ENCODE results near the gene DIPK1A.

Gene DIPK1A

GRCh38 chr1:92970990-92971689, 9.9 kb upstream of the DIPK1A start:
- TF ChIP-seq, protein P1, sequence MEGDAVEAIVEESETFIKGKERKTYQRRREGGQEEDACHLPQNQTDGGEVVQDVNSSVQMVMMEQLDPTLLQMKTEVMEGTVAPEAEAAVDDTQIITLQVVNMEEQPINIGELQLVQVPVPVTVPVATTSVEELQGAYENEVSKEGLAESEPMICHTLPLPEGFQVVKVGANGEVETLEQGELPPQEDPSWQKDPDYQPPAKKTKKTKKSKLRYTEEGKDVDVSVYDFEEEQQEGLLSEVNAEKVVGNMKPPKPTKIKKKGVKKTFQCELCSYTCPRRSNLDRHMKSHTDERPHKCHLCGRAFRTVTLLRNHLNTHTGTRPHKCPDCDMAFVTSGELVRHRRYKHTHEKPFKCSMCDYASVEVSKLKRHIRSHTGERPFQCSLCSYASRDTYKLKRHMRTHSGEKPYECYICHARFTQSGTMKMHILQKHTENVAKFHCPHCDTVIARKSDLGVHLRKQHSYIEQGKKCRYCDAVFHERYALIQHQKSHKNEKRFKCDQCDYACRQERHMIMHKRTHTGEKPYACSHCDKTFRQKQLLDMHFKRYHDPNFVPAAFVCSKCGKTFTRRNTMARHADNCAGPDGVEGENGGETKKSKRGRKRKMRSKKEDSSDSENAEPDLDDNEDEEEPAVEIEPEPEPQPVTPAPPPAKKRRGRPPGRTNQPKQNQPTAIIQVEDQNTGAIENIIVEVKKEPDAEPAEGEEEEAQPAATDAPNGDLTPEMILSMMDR (IDR thresholded peaks at IDR 0.05; ENCODE audit: insufficient read depth, low read length, poor library complexity, severe bottlenecking) = no peak
- H3K36me3 ChIP-seq (ENCODE audit: control insufficient read depth, insufficient read depth, low read length) = no peaks in the 10 kb centered on the region
- no peak overlapping the region for H3K4me3 ChIP-seq (replicated peaks; ENCODE audit: low read depth, low read length)
- DNase-seq (ENCODE audit: extremely low read depth, insufficient read length) = no peak
- no peaks in the 10 kb centered on the region for H3K27me3 ChIP-seq (replicated peaks; ENCODE audit: control insufficient read depth, insufficient read depth, low read length)

- no peaks in the 10 kb centered on the region for H3K27me3 ChIP-seq (replicated peaks; ENCODE audit: control insufficient read depth, insufficient read depth, low read length)
- no peak overlapping the region for H3K4me3 ChIP-seq (replicated peaks; ENCODE audit: low read depth, low read length)
- no peak for DNase-seq (ENCODE audit: extremely low read depth, insufficient read length)
- H3K36me3 ChIP-seq (ENCODE audit: control insufficient read depth, insufficient read depth, low read length) = no peaks in the 10 kb centered on the region
- TF ChIP-seq, protein P1 (IDR thresholded peaks at IDR 0.05; ENCODE audit: insufficient read depth, low read length, poor library complexity, severe bottlenecking) = no peak
Measured at GRCh38 chr1:92969517-92969916, 8.3 kb upstream of the DIPK1A start.

DNA sequence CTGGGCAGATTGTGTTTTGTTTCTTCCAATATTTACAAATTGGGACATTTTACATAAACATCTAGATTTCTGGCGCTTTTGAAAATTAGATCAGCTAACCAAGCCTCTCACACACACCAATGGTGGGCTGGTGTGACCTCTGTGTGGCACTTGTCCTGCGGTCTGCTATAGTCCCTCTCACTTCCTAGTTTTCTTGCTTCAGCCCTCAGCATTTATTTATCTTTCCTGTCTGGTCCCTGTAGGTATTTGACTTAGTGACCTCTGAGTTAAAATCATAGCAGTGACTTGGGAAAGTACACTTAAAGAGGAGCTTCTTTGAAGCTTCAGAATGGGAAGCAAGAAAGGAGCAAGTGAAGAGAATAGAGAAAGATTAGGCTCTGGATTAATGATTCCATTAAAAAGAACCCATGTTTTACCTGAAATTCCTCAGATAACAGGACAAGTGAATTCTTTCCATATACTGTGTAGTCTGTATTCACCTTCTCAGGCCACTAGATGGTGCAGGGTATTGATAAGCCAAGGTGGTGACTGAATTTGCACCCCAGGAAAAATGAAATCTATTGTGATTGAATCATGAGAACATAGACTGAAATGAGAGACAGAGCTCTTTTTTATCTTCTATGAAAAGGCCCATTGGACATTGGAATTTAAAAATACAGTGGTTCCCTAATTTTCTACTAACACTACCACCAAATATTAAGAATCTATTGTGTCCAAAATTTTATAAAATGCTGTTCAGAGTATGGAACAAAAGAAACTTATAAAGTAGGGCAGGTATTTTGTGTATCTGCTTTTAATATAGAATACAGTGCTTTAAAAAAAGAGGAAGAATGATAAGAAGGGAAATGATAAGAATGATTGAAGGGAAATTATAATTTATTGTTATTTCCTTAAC, 7.1 kb upstream of the DIPK1A start:
- DNase-seq (ENCODE audit: extremely low read depth, insufficient read length) = no peak
- Histone ChIP-seq H3K4me3 (replicated peaks; ENCODE audit: low read depth, low read length) (no peak overlapping the region), H3K36me3 (ENCODE audit: control insufficient read depth, insufficient read depth, low read length) (no peaks in the 10 kb centered on the region), H3K27me3 (replicated peaks; ENCODE audit: control insufficient read depth, insufficient read depth, low read length) (no peaks in the 10 kb centered on the region)
- TF ChIP-seq, protein P1 (IDR thresholded peaks at IDR 0.05; ENCODE audit: insufficient read depth, low read length, poor library complexity, severe bottlenecking) = peak; percentile 72

DNA sequence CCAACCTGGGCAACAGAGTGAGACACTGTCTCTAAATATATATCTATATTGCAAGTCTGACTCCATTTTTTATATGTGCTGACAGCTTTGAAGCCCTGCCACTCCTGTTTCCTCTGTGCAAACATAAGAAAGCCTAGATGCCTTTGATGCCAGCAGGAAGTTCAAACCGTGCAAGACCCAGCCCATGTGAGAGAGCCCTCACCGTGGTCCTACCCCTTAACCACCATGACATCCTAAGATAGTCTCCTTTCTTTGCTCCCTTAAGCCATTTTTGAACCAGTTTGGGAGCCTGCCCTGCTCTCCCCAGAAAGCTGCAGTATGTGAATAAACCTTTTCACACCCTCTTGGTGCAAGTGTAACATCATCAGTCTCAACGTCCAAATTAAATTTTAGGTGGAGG, 3.7 kb upstream of the DIPK1A start:
- TF ChIP-seq, protein P1 (IDR thresholded peaks at IDR 0.05; ENCODE audit: insufficient read depth, low read length, poor library complexity, severe bottlenecking) = no peak
- DNase-seq (ENCODE audit: extremely low read depth, insufficient read length) = no peak
- H3K36me3 ChIP-seq (ENCODE audit: control insufficient read depth, insufficient read depth, low read length) = no peaks in the 10 kb centered on the region
- H3K4me3 ChIP-seq (replicated peaks; ENCODE audit: low read depth, low read length) = no peak overlapping the region
- no peaks in the 10 kb centered on the region for H3K27me3 ChIP-seq (replicated peaks; ENCODE audit: control insufficient read depth, insufficient read depth, low read length)

DNA sequence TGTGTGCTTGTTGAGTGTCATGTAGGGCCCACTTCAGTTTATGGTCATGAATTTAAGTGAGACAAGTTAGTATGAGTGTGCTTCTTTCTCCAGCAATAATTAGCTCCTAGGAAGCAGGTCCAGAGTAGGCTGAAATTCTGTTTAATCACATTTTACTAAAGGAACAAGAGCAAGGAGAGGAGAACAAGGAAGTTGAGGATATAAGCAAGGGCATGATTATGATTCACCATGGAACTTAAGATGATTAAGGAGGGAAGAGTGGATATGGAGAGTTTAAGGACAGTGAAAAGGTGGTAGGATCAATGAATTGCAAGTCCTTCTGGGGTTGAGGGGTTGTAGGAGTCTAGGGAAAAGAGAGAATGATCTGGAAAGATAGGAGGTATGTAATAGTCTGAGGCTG, 3.1 kb upstream of the DIPK1A start:
- no peak overlapping the region for H3K4me3 ChIP-seq (replicated peaks; ENCODE audit: low read depth, low read length)
- no peaks in the 10 kb centered on the region for H3K36me3 ChIP-seq (ENCODE audit: control insufficient read depth, insufficient read depth, low read length)
- no peak for DNase-seq (ENCODE audit: extremely low read depth, insufficient read length)
- TF ChIP-seq, protein P1 (IDR thresholded peaks at IDR 0.05; ENCODE audit: insufficient read depth, low read length, poor library complexity, severe bottlenecking) = no peak
- H3K27me3 ChIP-seq (replicated peaks; ENCODE audit: control insufficient read depth, insufficient read depth, low read length) = no peaks in the 10 kb centered on the region
